PC-9 (cell line): ENCODE data around the gene PLCG2.

Experiments
- EZH2 ChIP-seq: fragments of 200-600 bp; sonication (generic); IDR thresholded peaks from 2 replicates; pipeline ENCODE4 v1.8.0; 2017; ENCODE audit warnings: antibody characterized with exemption, low read depth
- TF ChIP-seq, protein P1 (sequence below): fragments of 200-600 bp; sonication (generic); conservative IDR thresholded peaks from 2 replicates; pipeline ENCODE4 v1.6.1; 2017; ENCODE audit warnings: mixed run types, antibody characterized with exemption, mild to moderate bottlenecking, moderate library complexity

DNA sequence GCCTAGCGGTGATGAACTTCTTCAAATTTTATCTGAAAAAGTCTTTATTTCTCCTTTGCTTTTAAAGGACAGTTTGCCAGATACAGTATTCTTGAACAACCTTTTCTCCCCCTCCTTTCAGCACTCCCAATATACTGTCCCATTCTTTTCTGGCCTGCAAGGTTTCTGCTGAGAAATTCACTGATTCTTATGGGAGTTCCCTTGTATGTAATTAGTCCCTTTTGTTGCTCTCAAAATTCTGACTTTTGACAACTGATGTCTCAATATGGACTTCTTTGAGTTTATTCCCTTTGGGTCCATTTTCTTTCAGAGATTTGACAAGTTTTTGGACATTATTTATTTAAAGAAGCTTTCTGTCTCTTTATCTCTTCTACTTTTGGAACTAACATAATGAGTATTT is 192.8 kb downstream of the PLCG2 start:
- TF ChIP-seq, protein P1, sequence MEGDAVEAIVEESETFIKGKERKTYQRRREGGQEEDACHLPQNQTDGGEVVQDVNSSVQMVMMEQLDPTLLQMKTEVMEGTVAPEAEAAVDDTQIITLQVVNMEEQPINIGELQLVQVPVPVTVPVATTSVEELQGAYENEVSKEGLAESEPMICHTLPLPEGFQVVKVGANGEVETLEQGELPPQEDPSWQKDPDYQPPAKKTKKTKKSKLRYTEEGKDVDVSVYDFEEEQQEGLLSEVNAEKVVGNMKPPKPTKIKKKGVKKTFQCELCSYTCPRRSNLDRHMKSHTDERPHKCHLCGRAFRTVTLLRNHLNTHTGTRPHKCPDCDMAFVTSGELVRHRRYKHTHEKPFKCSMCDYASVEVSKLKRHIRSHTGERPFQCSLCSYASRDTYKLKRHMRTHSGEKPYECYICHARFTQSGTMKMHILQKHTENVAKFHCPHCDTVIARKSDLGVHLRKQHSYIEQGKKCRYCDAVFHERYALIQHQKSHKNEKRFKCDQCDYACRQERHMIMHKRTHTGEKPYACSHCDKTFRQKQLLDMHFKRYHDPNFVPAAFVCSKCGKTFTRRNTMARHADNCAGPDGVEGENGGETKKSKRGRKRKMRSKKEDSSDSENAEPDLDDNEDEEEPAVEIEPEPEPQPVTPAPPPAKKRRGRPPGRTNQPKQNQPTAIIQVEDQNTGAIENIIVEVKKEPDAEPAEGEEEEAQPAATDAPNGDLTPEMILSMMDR: no peak
- TF ChIP-seq EZH2: no peak
